ENCODE measurements around the gene HLCS.

HLCS gene

DNA sequence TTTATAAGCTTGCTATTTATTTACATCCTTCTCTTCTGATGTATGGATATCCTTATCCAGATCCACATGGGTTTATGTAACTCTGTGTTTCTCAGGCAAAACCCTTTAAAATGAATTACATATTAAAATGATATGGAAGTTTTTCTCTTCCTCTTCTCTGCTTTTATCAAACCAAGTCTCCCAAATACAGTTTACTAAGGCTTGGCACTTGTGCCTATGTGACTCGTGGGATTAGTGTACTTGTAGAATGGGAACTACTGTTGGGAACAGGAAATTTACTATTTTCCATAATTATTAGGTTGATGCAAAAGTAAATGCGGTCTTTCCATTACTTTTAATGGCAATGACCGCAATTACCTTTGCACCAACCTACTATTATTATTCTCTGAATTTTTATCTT is 252.7 kb downstream of the HLCS start:
- DNase-seq = no peak

DNA sequence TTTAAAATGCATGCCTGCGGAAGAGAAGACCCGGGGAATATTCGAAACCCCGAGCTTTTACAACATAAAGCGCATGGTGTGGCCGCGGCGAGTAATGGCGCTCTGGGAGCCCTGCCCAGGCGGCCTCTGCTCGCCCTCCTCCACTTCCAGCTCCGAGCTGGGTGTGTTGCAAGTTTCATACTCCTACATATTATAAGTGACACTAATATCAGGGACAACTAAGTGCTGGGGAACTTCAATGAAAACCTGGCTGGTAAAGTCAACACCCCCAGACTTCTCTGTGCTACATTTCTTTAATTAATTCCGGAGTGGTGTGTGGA is 255.8 kb downstream of the HLCS start:
- DNase-seq = no peak

DNA sequence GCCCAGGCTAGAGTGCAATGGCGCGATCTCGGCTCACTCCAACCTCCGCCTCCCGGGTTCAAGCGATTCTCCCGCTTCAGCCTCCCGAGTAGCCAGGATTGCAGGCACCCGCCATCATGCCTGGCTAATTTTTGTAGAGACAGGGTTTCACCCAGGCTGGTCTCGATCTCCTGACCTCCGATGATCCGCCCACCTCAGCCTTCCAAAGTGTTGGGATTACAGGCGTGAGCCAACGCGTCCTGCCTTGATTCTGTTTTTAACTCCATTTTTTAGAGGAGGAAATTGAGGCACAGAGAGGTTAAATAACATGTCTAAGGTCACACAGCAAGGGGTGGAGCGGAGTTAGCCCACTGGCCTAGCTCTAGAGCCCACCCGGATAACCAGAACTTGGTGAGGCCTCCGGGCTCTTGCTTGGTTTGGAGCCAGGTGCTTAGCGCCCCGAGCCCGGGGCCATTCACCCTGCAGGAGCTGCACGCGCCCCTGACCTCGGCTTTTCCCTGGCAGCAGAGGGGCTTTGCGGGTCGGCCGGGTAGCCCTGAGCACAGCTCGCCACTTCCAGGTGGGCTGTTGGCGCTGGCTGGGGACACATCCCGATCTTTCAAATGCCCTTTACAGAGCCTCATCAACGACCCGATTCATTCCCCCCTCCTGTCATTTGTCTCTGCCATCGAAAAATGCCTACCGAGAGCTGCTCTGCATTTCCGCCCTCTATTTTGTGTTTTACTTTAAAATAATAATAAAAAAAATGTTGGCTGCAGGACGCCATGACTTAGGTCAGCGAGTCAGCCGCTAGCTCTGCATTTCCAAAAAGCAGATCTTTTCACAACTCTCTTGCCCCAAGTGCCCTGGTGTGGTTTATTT is 256.4 kb downstream of the HLCS start:
- no peak for DNase-seq

DNA sequence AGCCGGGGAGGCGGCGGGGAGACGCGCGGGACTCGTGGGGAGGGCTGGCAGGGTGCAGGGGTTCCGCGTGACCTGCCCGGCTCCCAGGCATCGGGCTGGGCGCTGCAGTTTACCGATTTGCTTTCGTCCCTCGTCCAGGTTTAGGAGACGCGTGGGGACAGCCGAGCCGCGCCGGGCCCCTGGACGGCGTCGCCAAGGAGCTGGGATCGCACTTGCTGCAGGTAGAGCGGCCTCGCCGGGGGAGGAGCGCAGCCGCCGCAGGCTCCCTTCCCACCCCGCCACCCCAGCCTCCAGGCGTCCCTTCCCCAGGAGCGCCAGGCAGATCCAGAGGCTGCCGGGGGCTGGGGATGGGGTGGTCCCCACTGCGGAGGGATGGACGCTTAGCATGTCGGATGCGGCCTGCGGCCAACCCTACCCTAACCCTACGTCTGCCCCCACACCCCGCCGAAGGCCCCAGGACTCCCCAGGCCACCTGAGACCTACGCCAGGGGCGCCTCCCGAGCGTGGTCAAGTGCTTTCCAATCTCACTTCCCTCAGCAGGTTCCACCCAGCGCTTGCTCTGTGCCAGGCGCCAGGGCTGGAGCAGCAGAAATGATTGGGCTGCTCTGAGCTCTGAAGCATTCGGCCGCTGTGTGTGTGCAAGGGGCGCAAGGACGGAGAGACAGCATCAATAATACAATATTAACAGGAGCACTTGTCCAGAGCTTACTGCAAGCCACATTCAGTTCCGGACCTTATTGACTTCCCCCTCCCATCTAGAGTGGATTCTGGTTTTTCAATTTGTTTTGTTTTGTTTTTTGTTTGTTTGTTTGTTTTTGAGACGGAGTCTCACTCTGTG is 257.2 kb downstream of the HLCS start:
- no peak for DNase-seq

DNA sequence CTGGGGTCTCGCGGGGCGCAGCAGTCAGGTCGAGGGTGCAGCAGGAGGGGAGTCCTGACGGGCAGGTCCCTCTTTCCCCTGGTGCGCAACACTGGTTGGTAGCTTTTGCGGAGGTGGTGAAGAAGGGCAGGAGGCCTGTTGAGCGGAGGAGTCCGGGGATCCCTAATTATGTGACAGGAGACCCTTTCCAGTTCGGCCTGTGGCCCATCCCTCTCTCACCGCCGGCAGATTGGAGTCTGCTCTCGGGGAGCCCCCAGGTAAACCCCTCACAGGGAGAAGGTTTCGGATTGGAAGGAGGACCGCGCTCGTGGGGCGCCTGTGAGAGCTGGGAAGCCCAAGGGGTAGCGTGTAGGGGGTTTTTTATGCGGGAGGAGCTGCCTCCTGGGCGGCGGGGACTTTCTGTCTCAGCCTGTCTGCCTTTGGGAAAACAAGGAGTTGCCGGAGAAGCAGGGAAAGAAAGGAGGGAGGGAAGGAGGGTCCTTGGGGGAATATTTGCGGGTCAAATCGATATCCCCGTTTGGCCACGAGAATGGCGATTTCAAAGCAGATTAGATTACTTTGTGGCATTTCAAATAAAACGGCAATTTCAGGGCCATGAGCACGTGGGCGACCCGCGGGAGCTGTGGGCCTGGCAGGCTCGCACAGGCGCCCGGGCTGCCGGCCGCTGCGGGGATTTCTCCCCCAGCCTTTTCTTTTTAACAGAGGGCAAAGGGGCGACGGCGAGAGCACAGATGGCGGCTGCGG is 258.0 kb downstream of the HLCS start:
- no peak for DNase-seq

DNA sequence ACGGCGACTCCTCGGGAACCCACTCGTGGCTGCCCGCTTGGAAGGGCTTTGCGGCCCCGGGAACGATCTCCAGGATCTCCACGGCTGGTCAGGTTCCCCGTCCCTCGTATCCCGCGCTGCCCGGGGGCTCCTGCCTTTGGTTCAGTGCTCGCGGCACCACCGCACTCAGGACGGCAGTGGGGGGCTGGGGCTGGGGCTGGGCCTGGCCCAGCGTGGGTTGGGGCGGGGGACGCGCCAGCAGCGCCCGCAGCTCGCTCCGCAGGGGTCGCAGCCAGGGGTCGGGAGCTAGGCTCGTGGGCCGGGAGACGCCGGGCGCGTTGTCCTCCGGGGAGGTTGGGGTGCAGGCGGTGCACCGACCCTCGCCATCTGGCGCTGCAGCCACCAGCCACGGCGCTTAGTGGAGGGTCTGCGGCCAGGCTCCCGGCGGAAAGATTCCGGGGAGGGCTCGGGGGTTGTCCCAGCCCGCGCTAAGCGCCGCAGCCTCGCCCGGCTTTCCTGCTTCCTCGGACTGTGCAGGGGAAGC is 258.6 kb downstream of the HLCS start:
- DNase-seq = no peak

DNA sequence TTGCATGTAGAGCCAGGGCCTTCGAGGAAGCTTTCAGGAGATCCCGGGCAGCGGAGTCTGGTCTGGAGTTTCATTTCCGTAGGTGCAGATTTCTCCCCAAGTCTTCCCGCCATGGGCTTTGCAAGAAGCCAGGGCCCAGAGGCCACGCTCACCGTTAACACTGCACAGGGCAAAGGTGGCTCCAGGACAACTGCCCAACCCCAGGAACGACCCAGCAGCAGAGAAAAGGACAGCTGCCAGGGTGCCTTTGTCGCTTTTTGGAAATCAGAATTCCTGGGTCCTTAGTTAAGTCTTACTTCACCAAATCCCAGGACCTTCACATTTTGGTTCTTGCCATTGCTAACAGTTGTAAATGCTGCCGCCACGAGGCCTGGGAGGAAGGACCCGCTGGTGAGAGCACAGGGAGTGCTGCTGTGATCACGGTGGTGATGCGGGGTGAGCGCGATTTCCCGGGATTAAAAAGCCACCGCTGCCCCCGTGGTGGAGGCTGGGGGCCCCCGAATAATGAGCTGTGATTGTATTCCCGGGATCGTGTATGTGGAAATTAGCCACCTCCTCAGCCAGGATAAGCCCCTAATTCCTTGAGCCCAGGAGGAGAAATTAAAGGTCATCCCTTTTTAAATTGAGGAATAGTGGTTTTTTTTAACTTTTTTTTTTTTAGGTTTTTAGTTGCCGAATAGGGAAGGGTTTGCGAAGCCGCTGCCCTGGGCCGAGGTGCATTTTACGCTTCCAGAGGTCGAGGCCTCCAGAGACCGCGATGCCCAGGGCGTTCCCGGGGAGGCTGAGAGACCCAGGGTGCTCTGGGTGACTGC is 259.3 kb downstream of the HLCS start:
- DNase-seq = no peak

DNA sequence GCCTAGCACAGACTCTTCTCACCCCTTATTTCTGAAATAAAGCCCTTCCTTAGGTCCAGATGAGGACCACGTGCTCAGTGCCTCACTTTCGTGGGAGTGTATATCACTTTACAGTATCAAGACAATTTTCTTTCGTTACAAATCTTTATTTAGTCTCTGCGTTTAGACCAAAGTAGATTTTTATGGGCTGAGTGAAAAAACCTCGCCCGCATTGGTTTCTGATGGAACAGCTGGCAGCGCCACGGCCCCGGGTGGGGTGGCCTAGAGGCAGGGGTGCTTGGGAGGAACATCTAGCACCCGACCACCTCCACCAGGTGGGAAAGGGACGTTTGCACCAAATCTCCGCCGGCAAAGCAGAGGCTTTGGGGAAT is 260.0 kb downstream of the HLCS start:
- no peak for DNase-seq

DNA sequence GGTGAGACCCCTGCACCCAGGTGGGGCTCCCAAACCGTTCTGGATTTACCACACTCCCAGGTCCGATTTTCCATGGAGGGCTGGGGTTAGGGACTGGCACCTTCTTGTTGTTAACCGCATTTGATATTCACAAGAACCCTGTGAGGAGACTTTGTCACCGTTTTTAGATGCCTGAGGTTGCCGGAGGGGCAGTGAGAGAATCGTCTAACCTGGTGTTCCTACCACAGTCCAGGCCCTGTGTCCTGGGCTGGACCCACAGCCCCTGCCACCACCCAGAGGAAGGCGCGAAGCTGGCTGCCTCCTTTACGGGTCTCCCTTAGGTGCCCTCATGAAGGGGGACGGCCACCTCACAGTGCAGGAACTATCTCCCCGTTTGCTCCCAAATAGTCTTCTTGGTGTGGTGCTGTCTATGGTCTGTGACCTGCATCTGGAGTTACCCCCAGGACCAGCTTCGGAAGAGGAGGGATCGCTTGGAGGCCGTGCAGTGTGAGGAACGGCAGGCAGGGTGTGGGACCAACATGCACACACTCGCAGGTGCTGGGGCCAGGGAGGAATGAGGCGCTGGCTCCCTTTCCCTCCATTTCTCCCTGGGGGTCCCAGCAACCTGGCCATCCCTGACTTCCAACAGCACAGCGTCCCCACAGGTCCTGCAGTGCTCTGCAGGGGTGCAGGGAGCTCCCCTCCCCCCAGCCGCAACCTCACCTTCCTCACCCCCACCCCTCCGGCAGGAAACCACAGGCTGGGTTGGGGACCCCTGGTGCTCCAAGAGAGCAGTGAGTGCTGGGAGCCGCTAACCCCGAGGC is 260.6 kb downstream of the HLCS start:
- no peak for DNase-seq

DNA sequence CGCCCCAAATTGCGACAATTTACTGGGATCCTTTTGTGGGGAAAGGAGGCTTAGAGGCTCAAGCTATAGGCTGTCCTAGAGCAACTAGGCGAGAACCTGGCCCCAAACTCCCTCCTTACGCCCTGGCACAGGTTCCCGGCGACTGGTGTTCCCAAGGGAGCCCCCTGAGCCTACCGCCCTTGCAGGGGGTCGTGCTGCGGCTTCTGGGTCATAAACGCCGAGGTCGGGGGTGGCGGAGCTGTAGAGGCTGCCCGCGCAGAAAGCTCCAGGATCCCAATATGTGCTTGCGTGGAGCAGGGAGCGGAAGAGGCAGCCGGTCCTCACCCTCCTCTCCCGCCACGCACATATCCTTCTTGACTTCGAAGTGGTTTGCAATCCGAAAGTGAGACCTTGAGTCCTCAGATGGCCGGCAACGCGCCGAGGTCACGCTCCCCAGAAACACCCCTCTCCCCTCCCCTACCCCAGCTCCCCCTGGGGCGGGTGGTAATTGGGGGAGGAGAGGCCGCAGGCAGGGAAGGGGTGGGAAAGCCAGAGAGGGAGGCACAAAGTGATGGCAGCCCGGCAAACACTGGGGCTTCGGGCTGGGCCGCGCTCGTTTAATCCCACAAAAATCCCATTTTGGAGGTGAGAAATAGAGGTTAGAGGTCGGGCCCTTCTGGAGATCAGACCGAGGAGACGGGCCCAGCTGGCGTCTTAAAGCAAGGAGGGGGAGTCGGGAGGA is 261.4 kb downstream of the HLCS start:
- no peak for DNase-seq

DNA sequence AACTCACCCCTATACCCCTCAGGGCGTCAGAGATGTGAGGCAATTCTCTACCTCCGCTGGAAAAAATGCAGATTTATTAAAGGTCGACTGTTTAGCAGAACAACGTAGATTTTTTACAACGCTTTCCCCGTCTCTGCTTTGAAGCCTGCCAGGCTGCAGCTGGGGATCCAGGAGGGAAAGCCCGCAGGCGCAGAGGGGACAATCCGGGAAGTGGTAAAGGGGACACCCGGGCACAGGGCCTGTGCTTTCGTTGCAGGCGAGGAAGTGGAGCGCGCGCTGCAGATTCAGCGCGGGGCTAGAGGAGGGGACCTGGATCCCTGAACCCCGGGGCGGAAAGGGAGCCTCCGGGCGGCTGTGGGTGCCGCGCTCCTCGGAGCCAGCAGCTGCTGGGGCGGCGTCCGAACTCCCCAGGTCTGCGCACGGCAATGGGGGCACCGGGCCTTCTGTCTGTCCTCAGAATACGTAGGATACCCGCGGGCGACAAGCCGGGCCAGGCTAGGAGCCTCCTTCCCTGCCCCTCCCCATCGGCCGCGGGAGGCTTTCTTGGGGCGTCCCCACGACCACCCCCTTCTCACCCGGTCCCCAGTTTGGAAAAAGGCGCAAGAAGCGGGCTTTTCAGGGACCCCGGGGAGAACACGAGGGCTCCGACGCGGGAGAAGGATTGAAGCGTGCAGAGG is 262.1 kb downstream of the HLCS start:
- DNase-seq = no peak

DNA sequence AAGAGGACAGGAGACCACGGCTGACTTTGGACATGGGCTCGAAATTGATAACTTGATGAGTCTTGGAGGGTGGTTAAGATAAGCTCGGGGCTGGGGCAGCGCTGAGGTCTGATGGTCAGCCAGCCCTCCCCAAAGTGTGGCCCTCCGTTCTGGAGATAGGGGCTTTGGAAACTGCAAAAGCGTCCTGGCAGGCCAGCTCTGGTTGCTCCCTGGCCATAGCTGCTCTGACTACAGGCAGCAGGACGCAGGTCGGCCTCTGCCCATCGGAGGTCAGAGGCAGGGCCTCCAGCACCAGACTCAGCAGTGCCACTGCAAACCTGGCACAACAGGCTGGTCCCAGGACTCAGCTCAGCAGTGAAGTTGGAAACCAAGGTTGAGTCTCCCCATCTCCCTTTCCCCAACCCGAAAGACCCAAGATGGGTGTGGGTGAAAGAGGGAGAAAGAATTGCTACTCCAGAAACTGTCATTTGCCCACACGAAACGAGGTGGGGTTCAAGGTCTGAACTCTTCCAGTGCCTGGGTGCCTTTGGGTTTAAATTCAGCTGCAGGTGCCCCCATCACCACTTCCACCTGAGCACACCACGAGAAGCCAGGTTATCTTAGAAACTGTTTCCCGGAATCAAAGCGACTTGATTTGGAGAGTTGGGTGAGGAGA is 262.7 kb downstream of the HLCS start:
- no peak for DNase-seq

DNA sequence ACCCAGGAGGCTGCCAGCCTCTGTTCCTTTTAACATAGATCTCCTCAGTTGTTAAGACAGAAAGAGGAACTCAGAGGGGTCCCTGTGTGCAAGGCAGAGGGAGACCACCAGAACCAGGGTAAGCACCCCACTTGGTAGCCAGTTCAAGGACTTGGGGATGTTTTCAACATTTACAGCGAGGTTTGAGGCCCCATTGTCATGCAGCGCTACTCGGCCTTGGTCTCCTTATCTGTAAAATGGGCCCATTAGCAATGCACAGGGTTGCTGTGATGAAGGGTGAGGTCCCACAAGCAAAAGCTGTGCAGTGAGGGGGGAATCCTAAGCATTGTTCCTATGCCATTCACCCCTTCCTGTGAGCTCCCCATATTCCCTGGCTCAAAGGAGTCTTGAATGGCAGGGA is 263.3 kb downstream of the HLCS start:
- no peak for DNase-seq

DNA sequence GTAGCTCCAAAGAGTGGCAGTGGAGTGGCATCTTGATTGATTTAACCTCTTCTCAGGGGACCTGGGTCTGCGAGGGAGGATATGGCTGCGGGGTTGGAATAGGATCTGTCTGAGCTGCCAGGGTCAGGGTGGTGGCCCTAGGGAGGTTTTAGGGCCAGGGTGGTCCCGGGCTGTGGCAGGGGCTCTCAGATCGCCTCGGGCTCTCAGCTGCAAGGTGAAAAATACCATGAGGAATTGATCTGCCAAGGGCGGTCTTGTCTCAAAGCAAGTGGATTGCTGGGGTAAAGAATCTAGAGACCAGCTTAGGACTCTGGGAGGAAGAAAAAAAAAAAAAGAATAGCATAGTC is 263.9 kb downstream of the HLCS start:
- no peak for DNase-seq

DNA sequence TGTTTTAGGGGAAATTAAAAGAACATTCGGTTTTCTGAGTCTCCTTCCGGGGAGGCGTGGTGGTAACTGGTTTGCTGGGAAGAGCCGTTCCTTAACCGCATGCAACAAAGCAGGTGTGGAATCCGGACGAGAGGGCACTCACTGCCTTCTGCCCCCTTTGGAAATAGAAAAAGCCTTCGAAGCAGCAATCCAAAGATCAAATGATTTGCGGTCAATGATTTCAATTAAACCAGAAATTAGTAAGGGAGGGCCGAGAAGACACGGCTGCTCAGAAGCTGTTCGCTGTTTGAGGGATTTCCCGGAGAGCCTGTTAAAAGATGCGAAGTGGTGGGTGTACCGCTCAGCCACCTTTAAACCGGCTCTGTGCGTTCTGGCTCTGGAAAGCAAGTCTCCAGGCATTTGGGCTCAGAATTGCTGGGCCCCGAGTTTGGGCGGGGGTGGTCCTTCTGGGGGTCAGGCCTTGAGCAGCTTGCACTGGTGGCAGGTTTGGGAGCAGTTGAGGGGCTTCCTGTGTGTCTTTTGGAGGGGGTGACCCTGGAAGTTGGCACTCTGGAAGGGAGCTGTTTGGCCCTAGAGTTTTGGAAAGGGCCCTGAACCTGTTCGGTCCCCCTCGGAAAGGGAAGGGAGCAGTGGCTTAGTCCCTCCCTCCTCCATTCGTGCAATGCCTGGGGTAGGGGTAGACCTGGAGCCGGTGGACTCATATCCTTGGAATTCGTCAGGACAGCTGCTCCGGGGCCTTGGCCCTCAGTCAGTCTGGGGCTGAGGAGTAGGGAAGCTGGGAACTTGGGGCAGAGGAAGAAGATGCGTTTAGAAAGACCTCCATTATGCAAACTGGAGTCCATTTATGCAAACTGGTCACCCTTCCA is 264.5 kb downstream of the HLCS start:
- DNase-seq = no peak

DNA sequence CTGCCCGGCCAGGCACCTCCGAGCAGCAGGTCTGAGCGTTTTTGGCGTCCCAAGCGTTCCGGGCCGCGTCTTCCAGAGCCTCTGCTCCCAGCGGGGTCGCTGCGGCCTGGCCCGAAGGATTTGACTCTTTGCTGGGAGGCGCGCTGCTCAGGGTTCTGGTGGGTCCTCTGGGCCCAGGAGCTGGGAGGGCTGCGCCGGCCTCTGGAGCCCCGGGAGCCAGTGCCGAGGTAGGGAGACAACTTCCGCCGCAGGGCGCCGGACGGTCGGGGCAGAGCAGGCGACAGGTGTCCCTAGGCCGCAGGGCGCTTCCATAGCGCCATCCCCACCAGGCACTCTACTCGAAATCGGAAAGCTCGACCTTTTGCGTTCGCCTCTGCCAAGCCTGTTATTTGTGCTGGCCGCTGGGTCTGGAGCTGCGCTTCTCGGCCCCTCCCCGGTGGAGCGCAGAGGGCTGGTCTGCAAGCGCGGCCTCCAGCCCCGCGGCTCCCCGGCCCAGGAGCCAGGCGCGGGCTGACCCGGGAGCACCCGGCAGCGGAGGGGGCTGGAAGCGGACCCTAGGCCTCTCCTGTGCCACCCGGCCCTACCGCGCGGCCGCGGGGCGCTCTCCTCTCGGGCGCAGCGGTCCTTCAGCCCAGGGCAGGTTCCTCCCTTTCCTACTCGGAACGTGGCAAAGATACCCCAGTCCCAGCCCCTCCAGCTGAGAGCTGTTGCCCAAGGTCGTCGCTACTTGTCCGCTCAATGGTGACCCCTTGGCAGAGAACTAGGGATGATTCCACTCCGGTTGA is 265.3 kb downstream of the HLCS start:
- DNase-seq = no peak

Data from NCI-H2081 (cell line).